ENCODE results near the gene KLHDC2.
"Not testable (repeated sequence)": the region's sequence is repeated elsewhere in the genome, so short reads cannot be mapped to it uniquely, and the experiment has no call there.

The KLHDC2 gene, protein sequence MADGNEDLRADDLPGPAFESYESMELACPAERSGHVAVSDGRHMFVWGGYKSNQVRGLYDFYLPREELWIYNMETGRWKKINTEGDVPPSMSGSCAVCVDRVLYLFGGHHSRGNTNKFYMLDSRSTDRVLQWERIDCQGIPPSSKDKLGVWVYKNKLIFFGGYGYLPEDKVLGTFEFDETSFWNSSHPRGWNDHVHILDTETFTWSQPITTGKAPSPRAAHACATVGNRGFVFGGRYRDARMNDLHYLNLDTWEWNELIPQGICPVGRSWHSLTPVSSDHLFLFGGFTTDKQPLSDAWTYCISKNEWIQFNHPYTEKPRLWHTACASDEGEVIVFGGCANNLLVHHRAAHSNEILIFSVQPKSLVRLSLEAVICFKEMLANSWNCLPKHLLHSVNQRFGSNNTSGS
- total RNA-seq, result 81.1 to 98.5 reads per million in 2 donors

DNA sequence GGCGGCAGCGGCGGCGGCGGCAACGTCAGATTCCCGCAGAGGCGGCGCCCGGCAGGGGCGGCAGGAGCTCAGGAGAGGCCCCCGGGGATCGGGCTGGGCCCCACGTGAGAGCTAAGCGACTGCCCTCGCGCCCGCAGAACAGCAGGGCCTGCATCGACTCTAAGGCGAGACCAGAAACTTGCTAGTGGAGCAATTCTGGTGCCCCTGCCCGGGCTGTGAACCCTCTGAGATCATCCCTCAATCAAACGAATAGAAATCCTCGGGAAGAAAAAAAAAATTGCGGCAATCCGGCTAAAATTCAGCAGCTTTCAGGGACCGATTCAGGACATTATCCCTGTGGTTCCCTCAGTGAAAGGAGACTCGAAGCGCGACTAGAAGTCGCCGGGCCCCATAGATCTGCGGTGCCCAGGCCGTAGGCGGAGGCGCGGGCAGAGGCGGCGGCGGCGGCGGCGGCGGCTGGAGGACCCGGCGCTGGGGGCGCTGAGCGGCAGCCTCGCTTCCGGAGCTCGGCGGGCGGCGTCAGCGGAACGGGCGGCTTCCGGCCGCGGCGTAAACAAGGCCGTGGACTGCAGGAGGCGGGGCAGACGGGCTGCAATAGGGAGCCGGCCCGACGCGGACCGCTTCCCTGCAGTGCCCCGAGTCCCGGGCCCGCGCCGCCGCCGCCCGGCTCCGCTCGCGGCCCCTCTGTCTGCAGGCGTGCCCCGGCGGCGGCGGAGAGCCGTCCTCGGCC, at the start of gene KLHDC2:
KLHDC2 (plus strand) TSS at position 583 of the 730 bp plus-strand sequence. CDS start 316 bp downstream, outside the sequence.
- peak; percentile 78 for DNase-seq

GRCh38 chr14:49720744-49721143, 47.2 kb upstream of the KLHDC2 start:
- DNase-seq, result no peak

- not testable (repeated sequence) for DNase-seq
These were observed 46.1 kb upstream of the KLHDC2 start for GRCh38 chr14:49721733-49722435.

DNA sequence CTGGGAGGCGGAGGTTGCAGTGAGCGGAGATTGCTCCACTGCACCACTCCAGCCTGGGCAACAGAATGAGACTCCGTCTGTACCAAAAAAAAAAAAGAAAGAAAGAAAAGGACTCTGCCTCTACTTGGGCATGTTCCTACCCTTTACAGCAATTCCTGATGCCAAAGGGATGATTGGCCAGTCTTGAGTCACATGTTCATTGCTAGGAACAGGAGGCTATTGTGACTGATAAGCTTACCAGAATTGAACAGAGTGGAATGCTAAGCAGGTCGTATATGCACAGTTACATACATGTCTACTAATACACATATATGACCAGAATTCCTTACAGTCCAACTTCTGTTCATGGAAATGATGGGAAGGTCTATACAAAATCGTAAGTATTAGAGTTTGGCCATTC, 40.8 kb upstream of the KLHDC2 start:
- DNase-seq, result no peak

DNA sequence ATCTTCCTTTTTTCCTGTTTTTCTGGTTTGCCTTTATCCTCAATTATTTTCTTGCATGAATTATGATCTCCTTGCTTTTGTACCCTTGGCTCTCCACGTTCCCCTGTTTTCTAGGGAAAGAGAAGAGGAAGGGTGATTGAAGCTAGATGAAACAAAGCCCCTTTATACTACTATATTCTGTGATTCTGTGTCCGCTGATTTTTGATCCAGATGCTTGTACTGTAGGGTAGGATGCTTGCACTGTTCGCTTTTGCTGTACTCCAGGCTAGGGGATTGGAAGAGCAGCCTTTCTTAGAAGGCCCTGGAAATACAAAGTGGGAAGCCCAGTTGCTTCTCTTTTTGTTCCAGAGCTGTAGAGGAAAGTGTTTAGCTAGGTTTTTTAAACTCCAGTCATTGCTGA, 35.1 kb upstream of the KLHDC2 start:
- DNase-seq, result no peak

DNA sequence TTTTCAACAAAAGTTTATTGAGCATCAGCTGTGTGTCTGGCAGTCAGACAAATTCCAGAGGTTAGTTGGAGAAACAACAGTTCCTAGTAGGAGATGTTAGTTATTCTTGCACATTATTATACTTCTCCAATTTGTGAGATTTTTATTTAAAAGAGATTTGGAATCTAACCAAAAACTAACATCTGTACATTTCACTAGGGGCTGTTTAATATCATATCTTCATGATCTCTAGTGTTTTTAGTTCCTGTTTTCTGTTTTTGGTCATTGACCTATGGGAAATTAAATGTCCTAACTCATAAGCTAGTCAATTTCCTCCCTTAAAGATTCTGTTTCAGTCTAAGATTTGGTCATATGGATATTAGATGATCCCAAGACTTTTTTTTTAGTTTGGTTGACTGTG, 34.1 kb upstream of the KLHDC2 start:
- no peak for DNase-seq

DNA sequence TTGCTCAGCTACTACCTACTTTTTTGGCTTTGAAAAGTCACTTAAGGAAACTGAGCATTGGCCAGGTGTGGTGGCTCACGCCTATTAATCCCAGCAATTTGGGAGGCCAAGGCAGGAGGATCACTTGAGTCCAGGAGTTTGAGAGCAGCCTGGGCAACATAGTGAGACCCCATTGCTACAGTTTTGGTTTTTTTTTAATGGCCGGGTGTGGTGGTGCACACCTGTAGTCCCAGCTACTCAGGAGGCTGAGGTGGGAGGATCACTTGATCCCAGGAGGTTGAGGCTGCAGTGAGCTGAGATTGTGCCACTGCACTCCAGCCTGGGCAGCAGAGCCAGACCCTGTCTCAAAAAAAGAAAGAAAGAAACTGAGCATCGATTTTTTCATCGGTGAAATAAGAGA, 32.3 kb upstream of the KLHDC2 start:
- DNase-seq, result not testable (repeated sequence)

GRCh38 chr14:49745191-49745590, 22.8 kb upstream of the KLHDC2 start:
- no peak for DNase-seq

DNA sequence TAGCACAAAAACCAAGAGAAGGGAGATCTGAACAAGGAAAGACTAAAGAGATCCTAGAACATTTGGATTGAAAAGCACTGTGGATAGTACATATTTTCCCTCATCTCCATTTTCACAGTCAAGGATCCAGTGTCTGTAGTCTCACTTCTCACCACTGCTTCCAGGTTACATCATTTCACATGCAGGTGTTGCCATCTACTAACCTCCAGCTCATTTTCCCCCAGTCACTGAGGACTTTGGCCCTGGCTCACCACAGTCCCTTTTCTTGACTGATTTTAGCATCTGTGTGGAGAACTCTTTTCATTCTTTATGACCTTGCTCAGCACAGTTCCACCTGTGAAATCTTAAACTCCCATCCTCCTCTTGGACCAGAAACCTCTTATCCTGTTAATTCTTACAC, 21.5 kb upstream of the KLHDC2 start:
- not testable (repeated sequence) for DNase-seq

DNA sequence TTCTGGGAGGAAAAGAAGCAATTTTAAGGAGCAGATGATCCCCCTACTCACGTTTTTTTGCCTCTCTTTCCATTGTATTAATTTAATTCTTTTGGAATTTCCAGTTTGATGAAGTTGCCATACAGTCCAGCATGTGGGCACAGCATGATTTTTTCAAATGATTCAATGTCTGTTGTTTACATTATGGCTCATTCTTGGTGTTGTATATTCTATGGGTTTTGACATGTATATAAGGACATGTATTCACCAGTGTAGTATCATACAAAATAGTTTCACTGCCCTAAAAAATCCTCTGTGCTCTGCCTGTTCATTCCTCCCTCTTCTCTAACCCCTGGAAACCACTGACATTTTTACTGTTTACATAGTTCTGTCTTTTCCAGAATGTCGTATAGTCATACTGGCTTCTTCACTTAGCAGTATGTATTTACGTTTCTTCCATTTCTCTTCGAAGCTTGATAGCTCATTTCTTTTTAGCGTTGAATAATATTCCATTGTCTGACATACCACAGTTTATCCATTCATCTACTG, 13.3 kb upstream of the KLHDC2 start:
- no peak for DNase-seq

- DNase-seq, result no peak
These were observed 12.6 kb upstream of the KLHDC2 start for GRCh38 chr14:49755378-49755777.

GRCh38 chr14:49761839-49762551, 6.0 kb upstream of the KLHDC2 start:
- no peak for DNase-seq

- DNase-seq, result no peak
These were observed 1.1 kb upstream of the KLHDC2 start for GRCh38 chr14:49766839-49767238.

DNA sequence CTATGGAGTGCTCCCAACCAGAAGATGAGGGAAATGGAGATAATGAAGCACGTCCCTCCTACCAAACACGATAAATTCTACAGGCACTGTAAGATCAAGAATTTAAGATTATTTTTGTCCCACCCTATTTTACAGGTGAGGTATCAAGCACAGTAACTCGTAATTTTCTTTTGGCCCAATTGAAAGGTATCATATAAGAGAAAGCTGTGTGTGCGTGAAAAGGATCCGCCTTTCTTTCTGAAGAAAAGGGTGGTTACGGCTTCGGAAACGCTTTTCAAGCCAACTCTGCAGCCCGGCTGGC, 733 bp upstream of the KLHDC2 start:
- DNase-seq, result no peak

DNA sequence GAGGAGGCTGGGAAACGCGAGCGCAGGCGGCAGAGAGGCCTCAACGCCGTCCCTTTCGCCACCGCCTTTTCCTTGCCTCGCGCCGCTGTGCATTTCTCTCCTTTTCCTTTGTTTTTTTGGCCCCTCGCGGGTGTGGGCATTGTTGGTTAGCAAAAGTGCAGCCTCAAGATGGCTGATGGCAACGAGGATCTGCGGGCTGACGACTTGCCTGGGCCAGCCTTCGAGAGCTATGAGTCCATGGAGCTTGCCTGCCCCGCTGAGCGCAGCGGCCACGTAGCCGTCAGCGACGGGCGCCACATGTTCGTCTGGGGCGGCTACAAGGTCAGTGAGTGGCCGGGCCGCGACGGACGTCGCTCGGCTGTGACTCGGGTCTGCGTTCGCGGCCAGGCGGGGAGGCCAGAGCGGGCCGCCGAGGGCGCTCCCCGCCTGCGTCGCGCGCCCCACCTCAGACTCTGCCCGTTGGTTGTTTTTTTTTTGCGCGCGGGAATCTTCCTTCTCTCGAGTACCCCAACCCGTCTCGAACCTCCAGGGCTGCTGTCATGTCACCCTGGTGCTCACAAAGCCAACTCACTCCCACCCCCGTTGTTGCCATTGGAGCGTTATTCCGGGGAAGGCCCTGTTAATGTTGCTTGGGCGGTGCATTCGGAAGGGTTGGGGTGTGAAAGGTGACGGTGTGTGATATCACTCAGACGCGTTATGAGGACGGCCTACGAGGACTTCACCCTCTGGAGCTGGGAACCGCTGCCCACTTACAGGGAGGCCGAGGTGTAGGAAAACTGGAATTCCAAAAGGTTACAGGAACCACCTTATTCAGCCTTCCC, 558 bp downstream of the KLHDC2 start:
- DNase-seq, result peak; percentile 56

DNA sequence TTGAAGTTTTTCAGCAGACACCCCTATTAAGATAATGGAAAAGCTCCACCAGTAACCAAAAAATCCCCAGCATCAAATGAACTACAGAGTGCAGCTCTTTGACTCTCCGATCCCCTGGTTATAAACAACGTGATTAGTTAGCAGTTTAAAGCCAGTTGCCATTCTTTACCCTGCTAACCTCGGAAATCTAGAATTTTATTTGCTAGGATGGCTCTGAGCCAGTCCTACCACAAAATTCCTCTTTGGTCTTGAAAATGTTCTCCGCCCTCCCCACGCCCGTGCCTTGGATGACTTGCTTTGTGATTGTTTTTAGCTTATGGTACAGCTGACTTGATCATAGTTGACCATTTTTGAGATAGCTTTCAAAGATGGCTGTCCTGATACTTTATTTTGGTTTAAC, 1.2 kb downstream of the KLHDC2 start:
- no peak for DNase-seq

- no peak for DNase-seq
These were observed 1.7 kb downstream of the KLHDC2 start for GRCh38 chr14:49769581-49770211.

DNA sequence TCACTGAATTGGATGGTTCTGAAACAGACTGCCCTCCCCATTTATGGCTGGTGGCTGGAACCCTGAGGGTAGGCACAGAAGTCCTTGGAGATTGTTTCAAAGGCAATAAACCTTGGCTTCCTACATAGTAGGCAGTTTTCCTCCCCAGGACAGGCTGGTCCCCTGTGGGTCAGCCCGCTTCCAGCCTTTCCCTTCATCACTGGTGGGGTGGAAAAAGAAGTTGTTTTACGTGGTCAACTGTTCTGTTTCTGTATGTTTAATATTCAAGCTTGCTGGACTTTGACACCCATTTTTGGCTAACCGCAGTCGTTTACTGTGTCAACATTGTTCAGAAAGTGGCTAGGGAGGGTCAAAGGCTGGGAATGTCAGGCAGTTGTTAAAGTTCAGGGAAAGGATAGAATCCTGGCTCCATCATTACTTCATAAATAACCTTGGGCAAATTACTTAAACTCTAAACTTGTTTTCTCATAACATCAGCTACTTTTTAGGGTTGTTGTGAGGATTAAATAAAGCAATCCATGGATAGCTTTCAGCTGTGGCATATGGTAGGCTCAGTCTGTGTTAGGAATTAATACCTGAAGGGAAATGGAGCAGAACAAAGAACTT, 2.4 kb downstream of the KLHDC2 start:
- no peak for DNase-seq

DNA sequence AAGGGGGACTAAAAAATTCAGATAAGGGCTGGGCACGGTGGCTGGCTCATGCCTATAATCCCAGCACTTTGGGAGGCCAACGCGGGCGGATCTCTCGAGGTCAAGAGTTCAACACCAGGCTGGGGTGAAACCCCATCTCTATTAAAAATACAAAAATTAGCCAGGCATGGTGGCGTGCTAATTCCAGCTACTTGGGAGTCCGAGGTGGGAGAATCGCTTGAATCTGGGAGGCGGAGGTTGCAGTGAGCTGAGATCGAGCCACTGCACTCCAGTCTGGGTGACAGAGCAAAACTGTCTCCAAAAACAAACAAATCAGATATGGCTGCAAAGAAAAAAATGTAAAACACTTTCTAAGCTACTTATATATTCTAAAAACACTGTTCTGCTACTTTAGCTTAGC, 3.7 kb downstream of the KLHDC2 start:
- DNase-seq, result not testable (repeated sequence)

- DNase-seq, result no peak
These were observed 6.2 kb downstream of the KLHDC2 start for GRCh38 chr14:49774106-49774505.

DNA sequence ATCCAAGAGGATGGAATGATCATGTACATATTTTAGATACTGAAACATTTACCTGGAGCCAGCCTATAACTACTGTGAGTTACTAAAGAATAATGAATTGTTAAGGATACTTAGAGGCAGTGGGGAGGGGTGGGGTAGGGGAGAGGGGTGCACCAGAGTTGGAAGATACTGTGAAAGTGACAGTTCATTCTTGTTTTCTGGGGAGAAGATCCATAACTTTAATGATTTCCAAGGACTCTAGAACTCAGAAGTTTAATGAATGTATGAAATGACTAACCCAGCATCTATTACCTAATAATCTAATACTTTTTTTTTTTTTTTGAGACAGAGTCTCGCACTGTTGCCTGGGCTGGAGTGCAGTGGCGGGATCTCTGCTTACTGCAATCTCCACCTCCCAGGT, 10.5 kb downstream of the KLHDC2 start:
- DNase-seq, result no peak

All from T-helper 9 cell (primary cell).